H9 (cell line): ENCODE data around the gene XPR1. TPM values are rescaled to one million over a fixed set of nuclear protein-coding genes. Genes with fewer than 3 reads are reported as not detected.
A peak's percentile ranks its signal among the peaks of the same experiment; 100 is the strongest.
"Not testable (repeated sequence)": the region's sequence is repeated elsewhere in the genome, so short reads cannot be mapped to it uniquely, and the experiment has no call there.

Experiments
- DNase-seq: peaks from one replicate; pipeline ENCODE4 v3.0.0-alpha.2; 2017
- H2AFZ ChIP-seq: one replicate; pipeline ENCODE4 v1.6.1; 2013; ENCODE audit warnings: mild to moderate bottlenecking, low read length, control low read depth, moderate library complexity
- H2AK5ac ChIP-seq: 2 replicates; pipeline ENCODE4 v1.6.1; 2013; ENCODE audit warnings: low read length, control low read depth, mixed read lengths; ENCODE audit not compliant: insufficient read length
- H2BK120ac ChIP-seq: one replicate; pipeline ENCODE4 v1.6.1; 2013; ENCODE audit warnings: low read depth, mild to moderate bottlenecking, low read length, control low read depth, inconsistent platforms; ENCODE audit not compliant: poor library complexity, severe bottlenecking
- H2BK12ac ChIP-seq: 2 replicates; pipeline ENCODE4 v1.6.1; 2013; ENCODE audit warnings: low read length, control low read depth, mixed read lengths, low read depth; ENCODE audit not compliant: insufficient read length
- H2BK15ac ChIP-seq: 2 replicates; pipeline ENCODE4 v1.6.1; 2013; ENCODE audit warnings: low read depth, low read length, control low read depth
- H2BK20ac ChIP-seq: one replicate; pipeline ENCODE4 v1.6.1; 2013; ENCODE audit warnings: low read depth, mild to moderate bottlenecking, low read length, control low read depth, inconsistent platforms; ENCODE audit not compliant: poor library complexity, severe bottlenecking
- H2BK5ac ChIP-seq: 2 replicates; pipeline ENCODE4 v1.6.1; 2013; ENCODE audit warnings: low read length, control low read depth, mixed read lengths; ENCODE audit not compliant: insufficient read length
- H3K14ac ChIP-seq: 2 replicates; pipeline ENCODE4 v1.6.1; 2013; ENCODE audit warnings: low read length, control low read depth; ENCODE audit not compliant: insufficient read depth
- H3K18ac ChIP-seq: 2 replicates; pipeline ENCODE4 v1.6.1; 2013; ENCODE audit warnings: low read depth, mild to moderate bottlenecking, mixed read lengths, low read length, control low read depth; ENCODE audit not compliant: insufficient read length
- H3K23ac ChIP-seq: 2 replicates; pipeline ENCODE4 v1.6.1; 2013; ENCODE audit warnings: low read length, control low read depth, mixed read lengths, low read depth; ENCODE audit not compliant: insufficient read length
- H3K23me2 ChIP-seq: 2 replicates; pipeline ENCODE4 v1.6.1; 2013; ENCODE audit warnings: low read depth, mild to moderate bottlenecking, mixed read lengths, low read length, control low read depth; ENCODE audit not compliant: insufficient read length, poor library complexity, severe bottlenecking
- H3K27ac ChIP-seq: 2 replicates; pipeline ENCODE4 v1.5.1; 2013; ENCODE audit warnings: low read length, control low read depth, mixed read lengths, low read depth; ENCODE audit not compliant: insufficient read length
- H3K27me3 ChIP-seq: 2 replicates; pipeline ENCODE4 v1.6.1; 2013; ENCODE audit warnings: low read length, control low read depth, inconsistent platforms; ENCODE audit not compliant: insufficient read depth
- H3K4ac ChIP-seq: 2 replicates; pipeline ENCODE4 v1.6.1; 2013; ENCODE audit warnings: low read depth, mild to moderate bottlenecking, control low read depth, inconsistent platforms, low read length, moderate library complexity
- H3K4me1 ChIP-seq: 2 replicates; pipeline ENCODE4 v1.6.1; 2013; ENCODE audit warnings: low read length, control low read depth, inconsistent platforms; ENCODE audit not compliant: insufficient read depth
- H3K4me2 ChIP-seq: 2 replicates; pipeline ENCODE4 v1.6.1; 2013; ENCODE audit warnings: low read length, control low read depth, mixed read lengths; ENCODE audit not compliant: insufficient read length, insufficient read depth
- H3K56ac ChIP-seq: 2 replicates; pipeline ENCODE4 v1.6.1; 2013; ENCODE audit warnings: low read depth, mild to moderate bottlenecking, mixed read lengths, low read length, control low read depth; ENCODE audit not compliant: insufficient read length
- H3K79me1 ChIP-seq: 2 replicates; pipeline ENCODE4 v1.6.1; 2013; ENCODE audit warnings: low read depth, mild to moderate bottlenecking, moderate library complexity, low read length, control low read depth, inconsistent platforms; ENCODE audit not compliant: insufficient read depth, poor library complexity, severe bottlenecking
- H3K79me2 ChIP-seq: 2 replicates; pipeline ENCODE4 v1.6.1; 2013; ENCODE audit warnings: low read length, control low read depth, inconsistent platforms; ENCODE audit not compliant: insufficient read depth
- H3K9ac ChIP-seq: 2 replicates; pipeline ENCODE4 v1.6.1; 2013; ENCODE audit warnings: low read length, control low read depth, mixed read lengths; ENCODE audit not compliant: insufficient read length; ENCODE audit errors: extremely low read depth
- H3K9me3 ChIP-seq: one replicate; pipeline ENCODE4 v1.6.1; 2013; ENCODE audit warnings: low read depth, low read length, inconsistent platforms; ENCODE audit not compliant: control insufficient read depth
- H3T11ph ChIP-seq: one replicate; pipeline ENCODE4 v1.6.1; 2013; ENCODE audit warnings: mild to moderate bottlenecking, low read length, control low read depth, inconsistent platforms
- H4K20me1 ChIP-seq: one replicate; pipeline ENCODE4 v1.6.1; 2013; ENCODE audit not compliant: control insufficient read depth, insufficient read length, insufficient read depth
- H4K5ac ChIP-seq: 2 replicates; pipeline ENCODE4 v1.6.1; 2013; ENCODE audit warnings: low read depth, mild to moderate bottlenecking, mixed read lengths, low read length, control low read depth; ENCODE audit not compliant: insufficient read length
- H4K8ac ChIP-seq: replicated peaks from 2 replicates; pipeline ENCODE4 v1.6.1; 2013; ENCODE audit warnings: low read length, control low read depth, mixed read lengths, low read depth; ENCODE audit not compliant: insufficient read length
- H4K91ac ChIP-seq: 2 replicates; pipeline ENCODE4 v1.6.1; 2013; ENCODE audit warnings: low read depth, mild to moderate bottlenecking, moderate library complexity, mixed read lengths, low read length, control low read depth; ENCODE audit not compliant: insufficient read length
- H3K27ac Mint-ChIP-seq, 3 experiments: 2 replicates in 2 of 3; 3 replicates in 1 of 3; pipeline ENCODE4 v1.8.0; 2020 to 2021; ENCODE audit warnings: mixed read lengths in 3 of 3, mild to moderate bottlenecking in 1 of 3, moderate library complexity in 1 of 3
- H3K27me3 Mint-ChIP-seq: 2 replicates; pipeline ENCODE4 v1.8.0; 2021; ENCODE audit warnings: low read depth, mild to moderate bottlenecking, moderate library complexity, mixed read lengths
- H3K36me3 Mint-ChIP-seq, 3 experiments: 2 replicates in 2 of 3; 3 replicates in 1 of 3; pipeline ENCODE4 v1.8.0; 2020 to 2021; ENCODE audit warnings: low read depth in 3 of 3, mixed read lengths in 3 of 3; ENCODE audit not compliant: insufficient read depth in 1 of 3
- H3K4me1 Mint-ChIP-seq, 2 experiments: 2 replicates each; pipeline ENCODE4 v1.8.0; 2020; ENCODE audit warnings: mixed read lengths in 2 of 2
- H3K4me3 Mint-ChIP-seq, 2 experiments: 2 replicates in 1 of 2; 3 replicates in 1 of 2; pipeline ENCODE4 v1.8.0; 2020 to 2021; ENCODE audit warnings: mild to moderate bottlenecking in 2 of 2, mixed read lengths in 2 of 2, moderate library complexity in 1 of 2
- H3K9me3 Mint-ChIP-seq, 2 experiments: 2 replicates in 1 of 2; 3 replicates in 1 of 2; pipeline ENCODE4 v1.8.0; 2020; ENCODE audit warnings: mild to moderate bottlenecking in 2 of 2, mixed read lengths in 2 of 2, moderate library complexity in 1 of 2
- WGBS: extraction: QIAGEN DNeasy Blood & Tissue Kit; methylation state at CpG from one replicate; pipeline ENCODE4 v1.1.7; 2013; ENCODE audit warnings: missing lambda C conversion rate, low lambda C conversion rate, mixed read lengths; ENCODE audit not compliant: insufficient read length; ENCODE audit errors: extremely low coverage; 5-methylcytosine and 5-hydroxymethylcytosine counted together
- total RNA-seq: library from RNA; stranded (reverse); gene quantifications from 2 replicates; pipeline ENCODE4 v1.2.1, GENCODE V29; 2021
- TF ChIP-seq, protein P1 (sequence below): fragments of 200-600 bp; sonication (generic); conservative IDR thresholded peaks from 3 replicates; pipeline ENCODE4 v1.8.0; 2021; ENCODE audit warnings: antibody characterized with exemption, mild to moderate bottlenecking

XPR1 gene
- total RNA-seq, 1 experiment from 2014 or later: 34.1 TPM

DNA sequence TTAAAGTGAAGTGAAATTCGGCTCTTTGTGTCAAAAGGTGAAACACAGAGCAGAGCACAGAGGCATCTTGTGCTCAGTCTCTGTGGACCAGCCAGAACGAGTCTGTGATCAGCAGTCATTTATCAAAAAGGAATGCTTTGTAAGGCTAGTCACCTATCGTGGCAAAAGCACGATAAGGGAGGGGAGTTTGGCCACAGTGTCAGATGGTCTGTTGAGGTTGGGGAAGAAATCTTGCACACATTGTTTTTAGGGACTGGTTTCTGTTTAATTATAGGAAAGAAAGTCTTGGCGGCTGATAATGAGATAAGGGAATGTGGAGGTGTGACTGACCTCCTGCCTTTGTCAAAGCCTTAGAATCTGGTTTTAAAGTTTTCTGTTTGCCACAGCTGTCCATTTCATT is 222.6 kb downstream of the XPR1 start:
- no peak for DNase-seq
- Mint-ChIP-seq H3K4me3 (no peak overlapping the region), H3K9me3 (no peaks in the 10 kb centered on the region), H3K27ac (peak overlapping the region in 1 of 3 experiments; percentile 78; a peak in 2 of 7 replicates), H3K4me1 (peaks cover 17 to 27% of the 10 kb centered on the region in 2 experiments), H3K36me3 (peaks cover 0 to 3% (median 0%) of the 10 kb centered on the region in 3 experiments; a peak in 1 of 7 replicates), H3K27me3 (no peaks in the 10 kb centered on the region)
- no peaks in the 10 kb centered on the region for H3K79me2 ChIP-seq
- no peak overlapping the region for H3K9ac ChIP-seq
- WGBS: no CpG with 5 or more reads among the region's 5 CpGs
- TF ChIP-seq, protein P1, sequence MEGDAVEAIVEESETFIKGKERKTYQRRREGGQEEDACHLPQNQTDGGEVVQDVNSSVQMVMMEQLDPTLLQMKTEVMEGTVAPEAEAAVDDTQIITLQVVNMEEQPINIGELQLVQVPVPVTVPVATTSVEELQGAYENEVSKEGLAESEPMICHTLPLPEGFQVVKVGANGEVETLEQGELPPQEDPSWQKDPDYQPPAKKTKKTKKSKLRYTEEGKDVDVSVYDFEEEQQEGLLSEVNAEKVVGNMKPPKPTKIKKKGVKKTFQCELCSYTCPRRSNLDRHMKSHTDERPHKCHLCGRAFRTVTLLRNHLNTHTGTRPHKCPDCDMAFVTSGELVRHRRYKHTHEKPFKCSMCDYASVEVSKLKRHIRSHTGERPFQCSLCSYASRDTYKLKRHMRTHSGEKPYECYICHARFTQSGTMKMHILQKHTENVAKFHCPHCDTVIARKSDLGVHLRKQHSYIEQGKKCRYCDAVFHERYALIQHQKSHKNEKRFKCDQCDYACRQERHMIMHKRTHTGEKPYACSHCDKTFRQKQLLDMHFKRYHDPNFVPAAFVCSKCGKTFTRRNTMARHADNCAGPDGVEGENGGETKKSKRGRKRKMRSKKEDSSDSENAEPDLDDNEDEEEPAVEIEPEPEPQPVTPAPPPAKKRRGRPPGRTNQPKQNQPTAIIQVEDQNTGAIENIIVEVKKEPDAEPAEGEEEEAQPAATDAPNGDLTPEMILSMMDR: no peak
- H3K18ac ChIP-seq: no peak overlapping the region
- no peak overlapping the region for H2BK20ac ChIP-seq
- no peak overlapping the region for H2AFZ ChIP-seq
- no peak overlapping the region for H2BK12ac ChIP-seq
- no peak overlapping the region for H4K5ac ChIP-seq
- no peak overlapping the region for H3T11ph ChIP-seq
- no peaks in the 10 kb centered on the region for H3K4me1 ChIP-seq
- H3K23ac ChIP-seq: no peak overlapping the region
- H2BK15ac ChIP-seq: no peak overlapping the region
- H3K4ac ChIP-seq: no peak overlapping the region
- H3K27me3 ChIP-seq: no peaks in the 10 kb centered on the region
- H3K56ac ChIP-seq: no peak overlapping the region
- H3K4me2 ChIP-seq: no peak overlapping the region
- H3K9me3 ChIP-seq: no peaks in the 10 kb centered on the region
- H3K27ac ChIP-seq: no peak overlapping the region
- H2BK5ac ChIP-seq: no peak overlapping the region
- no peaks in the 10 kb centered on the region for H3K23me2 ChIP-seq
- H4K91ac ChIP-seq: no peak overlapping the region
- no peak overlapping the region for H2AK5ac ChIP-seq
- H3K14ac ChIP-seq: no peak overlapping the region
- H3K79me1 ChIP-seq: no peaks in the 10 kb centered on the region
- H4K20me1 ChIP-seq: no peaks in the 10 kb centered on the region
- no peak overlapping the region for H2BK120ac ChIP-seq
- no peak overlapping the region for H4K8ac ChIP-seq

DNA sequence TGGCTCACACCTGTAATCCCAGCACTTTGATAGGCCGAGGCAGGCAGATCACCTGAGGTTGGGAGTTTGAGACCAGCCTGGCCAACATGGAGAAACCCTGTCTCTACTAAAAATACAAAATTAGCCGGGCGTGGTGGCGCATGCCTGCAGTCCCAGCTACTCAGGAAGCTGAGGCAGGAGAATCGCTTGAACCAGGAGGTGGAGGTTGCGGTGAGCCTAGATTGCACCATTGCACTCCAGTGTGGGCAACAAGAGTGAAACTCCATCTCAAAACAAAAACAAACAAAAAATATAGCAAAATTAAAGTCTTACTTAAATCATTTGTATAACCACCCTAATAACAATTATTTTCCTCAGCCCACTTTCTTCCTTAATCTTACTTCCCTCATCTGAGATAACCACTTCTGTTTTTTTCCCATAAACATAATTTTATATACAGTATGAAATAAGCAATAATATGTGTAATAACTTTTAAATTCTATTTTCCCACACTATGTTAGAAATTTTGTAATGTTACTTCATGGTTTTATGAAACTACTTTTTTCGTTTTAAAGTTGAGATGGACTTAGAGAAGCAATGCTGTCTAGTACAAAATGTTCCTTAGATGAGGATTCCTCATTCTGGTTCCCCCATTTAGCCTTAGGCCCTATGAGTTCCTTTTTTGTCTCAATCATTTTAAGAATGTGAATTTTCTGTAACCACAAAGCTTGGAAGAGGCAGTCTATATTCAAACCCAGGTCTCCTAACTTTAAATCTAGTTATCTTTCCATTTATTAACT is 226.3 kb downstream of the XPR1 start:
- not testable (repeated sequence) for H3K4me3 Mint-ChIP-seq, H3K79me1 ChIP-seq, H3K27me3 ChIP-seq, H2BK12ac ChIP-seq, H4K5ac ChIP-seq, H3K9ac ChIP-seq, H3K27ac ChIP-seq, H3K23ac ChIP-seq, H2AK5ac ChIP-seq, H3K9me3 Mint-ChIP-seq, H3K18ac ChIP-seq, H3K9me3 ChIP-seq, H2BK15ac ChIP-seq, H3K27me3 Mint-ChIP-seq, H3K27ac Mint-ChIP-seq, H3K14ac ChIP-seq, H2BK20ac ChIP-seq, H3K4me2 ChIP-seq, H2BK5ac ChIP-seq, H4K20me1 ChIP-seq, H2AFZ ChIP-seq, H3K79me2 ChIP-seq, H3K4me1 ChIP-seq, H4K8ac ChIP-seq, H2BK120ac ChIP-seq, H3K56ac ChIP-seq, H4K91ac ChIP-seq, H3K4ac ChIP-seq, H3T11ph ChIP-seq, DNase-seq, H3K36me3 Mint-ChIP-seq, H3K23me2 ChIP-seq
- peaks cover 17 to 27% of the 10 kb centered on the region in 2 experiments for H3K4me1 Mint-ChIP-seq
- WGBS: no CpG with 5 or more reads among the region's 7 CpGs
